RPMI7951 (cell line): ENCODE data around the gene PI4KA. TPM values are rescaled to one million over a fixed set of nuclear protein-coding genes. Genes with fewer than 3 reads are reported as not detected.

Source experiments
- DNase-seq: peaks from one replicate; pipeline ENCODE4 v3.0.0-alpha.2; 2012; ENCODE audit warnings: low read depth
- total RNA-seq: library from RNA; depleted of rRNA; stranded (reverse); fragments of >200 nt; shearing (Covaris generic); gene quantifications from 2 replicates; pipeline ENCODE4 v1.2.3, GENCODE V29; 2014

Gene PI4KA
- total RNA-seq, 1 experiment from 2014 or later, result 17.8 TPM

DNA sequence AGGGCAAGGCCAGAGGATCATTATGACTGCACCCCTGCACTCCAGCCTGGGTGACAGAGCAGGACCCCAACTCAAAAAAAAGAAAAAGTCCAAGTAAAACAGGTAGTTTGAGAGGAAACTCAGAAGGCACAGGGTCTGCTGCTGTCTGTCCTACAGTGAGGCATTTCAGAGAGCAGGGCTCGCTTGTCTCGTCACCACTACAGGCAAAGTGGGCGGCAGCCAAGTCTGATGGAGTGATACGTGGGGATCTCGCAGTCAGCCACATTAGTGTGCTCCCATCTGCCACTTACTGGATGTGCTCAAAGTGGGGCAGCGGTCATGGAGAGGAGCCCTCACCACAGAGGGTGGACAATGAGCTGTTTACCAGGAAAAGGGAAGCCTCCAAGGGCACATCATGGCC lies 42.1 kb downstream of the PI4KA start:
- DNase-seq, result no peak

DNA sequence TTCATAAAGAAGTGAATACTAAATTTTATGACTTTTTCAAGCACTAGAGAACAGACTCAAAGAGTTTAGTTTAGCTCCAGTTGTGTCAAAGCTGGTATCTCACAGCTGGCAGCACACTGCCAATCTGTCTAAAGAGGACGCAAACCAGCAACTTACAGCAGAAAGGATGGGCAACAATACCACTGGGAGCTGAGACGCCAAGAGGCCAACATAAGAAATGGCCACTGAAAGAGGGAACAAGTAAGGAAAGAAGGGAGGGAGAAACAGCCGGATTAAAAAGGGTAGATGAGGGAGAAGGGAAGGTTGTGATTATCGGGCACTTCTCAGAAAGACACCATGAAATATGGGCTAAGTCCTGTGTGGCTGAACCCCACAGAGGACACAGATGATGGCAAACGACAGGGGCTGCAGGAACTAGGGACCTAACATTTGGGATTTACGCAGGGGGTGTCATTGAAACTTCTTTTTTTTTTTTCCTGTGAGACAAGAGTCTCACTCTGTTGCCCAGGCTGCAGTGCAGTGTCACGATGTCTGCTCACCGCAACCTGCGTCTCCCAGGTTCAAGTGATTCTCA lies 43.0 kb downstream of the PI4KA start:
- DNase-seq, result no peak

DNA sequence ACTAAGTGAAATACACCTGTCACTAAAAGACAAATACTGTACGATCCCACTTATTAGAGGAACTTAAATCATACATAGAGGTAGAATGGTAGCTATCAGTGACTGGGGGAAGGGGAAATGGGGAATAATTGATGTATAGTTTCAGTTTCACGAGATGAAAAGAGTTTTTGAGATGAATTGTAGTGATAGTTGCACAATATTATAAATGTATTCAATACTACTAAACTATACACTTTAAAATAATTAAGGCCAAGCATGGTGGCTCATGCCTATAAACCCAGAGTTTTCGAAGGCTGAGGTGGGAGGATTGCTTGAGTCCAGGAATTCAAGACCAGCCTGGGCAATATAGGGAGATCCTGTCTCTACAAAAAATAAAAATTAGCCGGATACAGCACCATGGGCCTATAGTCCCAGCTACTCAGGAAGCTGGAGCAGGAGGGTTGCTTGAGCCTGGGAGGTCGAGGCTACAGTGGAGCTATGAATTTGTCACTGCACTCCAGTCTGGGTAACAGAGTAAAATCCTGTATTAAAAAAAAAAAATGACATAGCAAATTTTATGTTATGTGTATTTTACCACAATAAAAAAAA lies 44.3 kb downstream of the PI4KA start:
- DNase-seq, result no peak

DNA sequence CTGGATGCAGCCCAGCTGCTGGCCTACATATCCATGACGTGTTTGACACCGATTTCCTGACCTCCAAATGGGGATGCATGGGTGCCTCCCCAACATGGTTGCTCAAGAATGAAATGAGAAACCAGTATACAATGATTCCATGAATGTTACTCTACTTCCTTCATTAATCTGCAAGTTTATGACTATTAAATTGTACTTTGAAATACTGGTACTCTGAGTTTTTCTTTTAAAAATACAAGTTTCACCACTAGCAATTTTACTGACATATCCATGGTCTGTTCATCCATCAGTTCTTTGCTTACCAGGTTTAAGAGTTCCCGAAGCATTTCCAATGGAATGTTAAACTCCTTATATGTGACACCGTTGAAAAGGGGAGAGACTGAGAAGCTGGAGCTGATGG lies 45.6 kb downstream of the PI4KA start:
- no peak for DNase-seq

DNA sequence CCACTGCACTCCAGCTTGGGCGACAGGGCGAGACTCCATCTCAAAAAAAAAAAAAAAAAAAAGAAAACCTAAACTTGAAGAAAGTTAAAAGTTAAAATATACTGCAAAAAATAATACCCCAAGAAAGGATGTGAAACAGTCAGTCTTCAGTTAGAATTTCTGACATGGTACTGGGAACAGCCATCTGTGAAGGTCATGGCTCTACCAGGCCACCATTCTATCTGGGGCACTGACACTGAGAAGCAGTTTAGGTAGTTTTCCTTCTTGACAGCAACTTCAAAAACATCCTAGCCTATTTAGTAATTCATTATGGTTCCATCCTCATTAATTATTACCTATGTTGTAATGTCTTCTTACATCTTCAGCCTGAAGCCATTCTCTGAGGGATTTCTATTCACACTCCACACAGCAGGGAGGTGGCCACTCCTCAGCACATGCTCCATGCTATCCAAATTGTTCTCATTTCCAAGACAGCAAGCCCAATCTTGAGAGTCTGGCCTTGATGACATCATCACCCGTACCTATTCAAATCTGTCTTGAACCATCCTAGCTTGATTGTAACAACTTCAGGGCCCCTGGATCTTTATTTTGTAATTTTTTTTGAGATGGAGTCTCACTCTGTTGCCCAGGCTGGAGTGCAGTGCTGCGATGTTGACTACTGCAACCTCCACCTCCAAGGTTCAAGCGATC lies 46.5 kb downstream of the PI4KA start:
- DNase-seq, result no peak

DNA sequence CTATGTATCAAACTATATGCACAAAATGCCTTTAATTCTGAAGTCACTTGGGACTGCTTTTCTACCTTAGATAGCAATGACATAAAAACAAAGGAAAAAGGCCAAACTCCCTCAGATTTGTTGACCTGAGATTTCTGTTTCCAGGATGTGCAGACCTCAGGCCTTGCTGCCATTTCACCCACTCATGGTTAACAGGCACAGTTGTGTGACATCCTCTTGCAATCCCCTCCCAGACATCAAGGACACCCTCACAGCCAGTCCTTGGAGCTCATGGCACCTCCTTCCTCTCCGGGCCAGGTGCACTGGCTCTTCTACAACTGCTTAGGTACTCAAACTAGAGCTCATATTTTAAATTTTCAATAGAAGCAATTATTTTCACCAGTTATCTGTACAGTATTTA lies 47.4 kb downstream of the PI4KA start:
- no peak for DNase-seq

DNA sequence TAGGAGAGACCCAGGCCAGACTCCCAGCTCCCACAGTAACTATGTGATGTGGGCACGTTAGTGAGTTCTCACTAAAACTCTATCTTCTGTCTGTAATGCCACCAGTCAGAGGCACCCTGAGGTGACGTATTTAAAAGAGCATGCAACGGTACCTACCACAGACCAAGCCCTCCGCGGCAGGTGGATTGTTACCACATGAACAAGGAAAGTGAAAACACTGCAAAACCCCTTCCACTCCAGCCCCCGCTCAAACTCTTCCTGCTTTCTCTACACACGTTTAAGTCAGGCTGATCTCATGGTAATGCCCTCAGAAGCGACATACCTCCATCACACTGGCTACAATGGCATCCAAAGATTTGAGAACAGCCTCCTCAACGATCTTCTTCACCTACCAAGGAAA lies 48.0 kb downstream of the PI4KA start:
- no peak for DNase-seq

DNA sequence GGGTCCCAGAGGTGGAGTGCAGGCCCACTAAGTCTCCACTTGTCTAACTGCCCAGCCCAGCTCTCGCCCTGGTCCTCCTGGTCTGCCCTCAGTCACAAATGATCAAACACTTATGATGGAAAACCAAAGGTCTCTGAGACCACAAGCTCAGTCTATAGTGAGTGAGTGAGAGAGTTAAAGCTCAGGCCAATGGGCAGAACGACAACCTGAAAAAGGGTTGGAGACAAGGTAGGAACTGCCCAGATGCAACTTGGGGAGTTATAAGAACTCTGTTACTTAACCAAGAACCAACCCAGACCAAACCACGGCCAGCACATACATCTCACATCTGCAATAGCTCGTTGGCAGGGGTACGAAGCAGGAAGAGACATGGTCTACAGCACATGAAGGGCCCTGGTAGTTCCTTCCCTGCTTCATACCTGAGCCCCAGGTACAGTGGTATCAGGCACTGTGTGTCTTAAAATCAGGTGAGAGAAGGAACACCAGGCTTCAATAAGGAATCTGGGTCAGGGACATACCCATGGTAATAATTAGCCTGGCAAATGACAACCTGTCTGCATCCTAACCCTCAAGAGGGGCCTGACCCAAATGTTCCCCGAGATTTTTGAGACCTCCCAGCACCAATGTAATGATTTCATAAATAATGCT lies 48.9 kb downstream of the PI4KA start:
- DNase-seq, result no peak

DNA sequence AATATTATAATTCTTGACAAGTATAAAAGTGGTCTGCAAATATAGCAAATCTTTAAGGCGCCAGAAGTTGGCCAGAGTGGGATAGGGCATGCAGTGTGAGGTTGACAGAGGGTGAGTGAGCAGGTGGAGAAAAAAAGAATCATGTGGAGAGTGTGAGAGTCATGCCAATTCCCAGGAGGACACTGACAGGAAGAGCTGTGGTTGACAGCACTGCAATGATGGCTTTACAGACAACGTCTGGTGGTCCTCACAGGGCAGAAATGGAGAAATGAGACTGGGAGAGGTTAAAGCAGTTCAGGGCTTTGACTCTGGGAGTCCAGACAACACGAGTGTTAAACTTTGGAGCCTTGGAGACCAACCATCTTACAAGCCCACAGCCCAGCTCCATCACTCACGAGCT lies 49.8 kb downstream of the PI4KA start:
- DNase-seq, result no peak

DNA sequence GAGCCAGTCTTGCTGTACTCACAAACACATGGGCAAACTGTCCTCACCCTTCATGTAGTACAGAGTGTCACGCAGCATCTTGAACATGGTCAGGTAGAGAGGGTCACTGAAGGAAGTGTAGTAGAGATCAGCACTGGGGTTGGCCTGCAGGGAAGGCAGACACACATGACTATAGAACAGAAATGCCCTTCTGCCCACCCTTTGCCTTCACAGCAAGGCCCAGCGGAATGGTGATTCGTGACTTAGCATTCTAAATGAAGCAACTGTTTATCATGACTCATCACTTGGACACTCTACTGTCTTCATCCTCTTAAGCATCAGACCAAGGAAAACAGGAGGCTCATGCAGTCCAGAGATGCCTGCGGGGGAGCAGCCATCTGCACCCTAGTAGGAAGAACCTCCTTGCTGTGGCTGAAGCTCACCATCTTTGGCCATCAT lies 51.3 kb downstream of the PI4KA start:
- peak; percentile 94 for DNase-seq

DNA sequence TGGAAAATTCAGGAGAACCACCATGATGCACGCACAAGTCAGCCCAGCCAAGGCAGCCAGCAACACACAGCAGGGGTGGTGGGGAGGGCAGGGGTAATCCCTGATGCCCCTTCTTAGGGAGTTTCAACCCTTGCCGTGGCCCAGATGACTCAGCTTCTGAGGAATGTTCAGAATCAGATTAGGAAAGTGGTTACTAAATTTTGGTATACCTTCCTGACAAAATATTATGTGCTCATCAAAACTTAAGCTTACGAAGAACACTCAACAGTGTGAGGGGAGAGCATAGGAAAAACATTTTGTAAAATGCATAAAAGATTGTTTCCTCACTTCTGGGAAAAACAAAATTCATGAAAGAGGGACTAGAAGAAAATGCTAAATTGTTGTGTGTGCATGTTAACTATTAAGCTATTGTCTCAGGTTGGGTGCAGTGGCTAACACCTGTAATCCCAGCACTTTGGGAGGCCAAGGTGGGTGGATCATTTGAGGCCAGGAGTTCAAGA lies 52.6 kb downstream of the PI4KA start:
- DNase-seq, result peak; percentile 41

DNA sequence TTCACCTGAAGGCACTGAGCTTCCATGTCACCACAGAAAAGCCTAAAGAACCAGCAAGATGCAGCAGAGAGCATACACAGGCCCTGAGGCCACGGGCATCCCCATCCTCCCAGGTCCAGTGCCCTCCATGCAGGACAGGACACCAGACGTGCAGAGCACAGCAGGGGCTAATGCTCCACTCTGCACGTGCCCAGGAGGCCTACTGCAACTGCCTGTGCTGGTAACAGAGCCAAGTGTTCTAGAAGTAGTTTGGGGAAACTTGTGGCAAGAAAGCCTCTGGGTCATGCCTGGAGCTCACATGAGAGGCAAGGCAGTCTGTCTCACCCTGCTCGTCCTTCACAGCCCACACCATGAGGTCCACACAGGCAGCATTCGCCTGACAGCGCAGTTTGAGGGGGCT lies 54.0 kb downstream of the PI4KA start:
- no peak for DNase-seq

DNA sequence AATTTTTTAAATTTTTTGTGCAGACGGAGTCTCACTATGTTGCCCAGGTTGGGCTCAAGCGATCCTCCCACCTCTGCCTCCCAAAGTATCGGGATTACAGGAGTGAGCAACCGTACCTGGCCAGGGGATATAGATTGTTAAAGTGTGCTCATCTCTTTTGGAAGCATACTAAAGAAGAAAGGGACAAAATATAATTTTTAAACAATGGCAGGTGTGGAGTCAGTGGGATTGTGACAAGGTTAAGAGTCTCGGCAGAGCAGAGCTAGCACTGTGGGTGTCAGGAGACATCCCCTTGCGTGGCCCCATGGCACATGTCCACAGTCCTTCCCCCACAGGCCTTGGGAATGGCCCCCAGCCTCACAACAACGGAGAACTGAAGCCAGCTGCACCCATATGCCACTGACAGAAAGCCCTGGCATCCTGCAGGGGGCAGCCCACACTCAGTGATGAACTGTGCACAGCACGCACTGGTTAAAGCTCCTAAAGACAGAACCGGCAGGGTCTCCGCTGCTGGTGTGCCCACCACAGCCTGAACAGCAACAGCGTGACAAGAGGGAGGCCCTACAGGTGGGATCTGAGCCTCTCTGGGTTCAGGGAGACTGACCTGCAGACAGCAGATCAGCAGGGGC lies 54.8 kb downstream of the PI4KA start:
- DNase-seq, result peak; percentile 15

DNA sequence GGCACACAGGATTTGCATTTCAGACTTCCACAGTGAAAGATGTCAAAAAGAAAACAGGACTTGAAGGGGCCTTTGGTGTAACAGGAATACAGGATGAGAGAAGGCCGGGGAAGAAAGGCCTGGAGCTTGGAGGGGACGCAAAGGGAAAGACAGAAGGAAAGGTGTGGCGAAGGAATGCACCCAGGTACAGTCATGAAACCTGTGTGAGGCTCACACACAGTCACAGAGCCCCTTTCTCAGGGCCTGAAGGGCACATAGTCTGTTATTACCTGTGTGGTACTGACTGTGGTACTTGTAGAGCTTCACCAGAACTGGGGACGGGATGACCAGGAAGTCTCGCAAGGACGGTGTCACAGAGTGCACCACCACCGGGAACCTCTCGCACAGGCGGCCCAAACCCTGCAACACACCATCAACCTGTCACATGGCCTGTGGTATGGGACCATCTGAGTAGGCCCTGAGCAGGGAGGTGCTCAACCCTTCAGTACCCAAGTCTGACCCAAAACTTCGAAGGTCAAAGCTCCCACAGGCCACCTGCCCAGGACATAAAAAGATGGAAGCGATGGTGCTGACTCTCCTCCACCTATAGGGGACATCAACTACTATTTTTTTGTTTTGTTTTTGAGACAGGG lies 55.6 kb downstream of the PI4KA start:
- no peak for DNase-seq

DNA sequence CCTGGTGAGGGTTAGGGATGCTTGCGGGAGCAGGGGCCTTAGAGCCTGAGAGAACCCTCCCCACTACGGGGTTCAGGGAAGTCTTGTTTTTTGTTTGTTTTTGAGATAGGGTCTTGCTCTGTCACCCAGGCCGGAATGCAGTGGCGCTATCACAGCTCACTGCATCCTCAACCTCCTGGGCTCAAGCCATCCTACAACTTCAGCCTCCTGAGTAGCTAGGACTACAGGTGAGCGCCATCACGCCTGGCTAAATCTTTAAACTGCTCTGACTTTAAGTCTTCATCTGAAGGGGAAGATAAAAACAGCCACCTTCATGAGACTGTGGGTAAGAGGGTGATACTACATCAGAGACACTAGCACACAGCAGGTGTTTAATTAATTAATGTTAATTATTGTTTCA lies 56.2 kb downstream of the PI4KA start:
- DNase-seq, result no peak

DNA sequence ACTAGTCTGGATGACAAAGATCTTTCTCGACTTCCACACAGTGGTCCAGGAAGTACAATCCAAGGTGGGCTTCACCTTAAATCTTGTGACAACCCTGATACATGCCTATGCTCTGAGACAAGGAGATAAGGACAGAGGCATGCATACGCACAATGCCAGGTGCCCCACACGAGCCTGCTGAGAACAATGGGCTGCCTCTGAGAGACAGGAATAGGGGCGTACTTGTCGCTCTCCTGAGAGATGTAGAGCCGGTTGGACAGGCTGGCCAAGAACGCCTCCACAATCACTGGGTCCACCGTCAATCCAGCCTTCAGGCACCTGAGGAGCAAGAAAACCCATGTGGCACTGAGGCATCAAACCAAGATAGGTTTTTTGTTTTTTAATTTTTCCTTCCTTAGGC lies 59.2 kb downstream of the PI4KA start:
- no peak for DNase-seq

DNA sequence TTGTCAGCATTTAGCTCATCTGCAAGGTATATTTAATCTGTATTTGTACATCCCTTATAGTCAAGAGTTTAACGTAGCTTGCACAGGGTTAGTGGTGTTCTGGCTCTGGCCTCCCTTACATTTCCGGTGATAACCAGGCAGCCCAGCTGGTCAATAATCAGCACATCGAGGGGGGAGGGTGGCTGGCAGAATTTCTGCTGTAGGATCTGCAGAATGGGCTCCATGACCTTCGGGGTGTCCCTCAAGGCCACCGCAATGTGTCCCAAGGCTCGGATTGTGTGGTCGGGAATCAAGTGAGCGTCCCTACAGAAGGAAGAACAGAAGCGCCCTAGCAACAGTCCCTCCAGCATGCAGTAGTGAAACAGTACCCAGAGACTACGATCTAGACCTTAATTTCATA lies 59.6 kb downstream of the PI4KA start:
- no peak for DNase-seq

DNA sequence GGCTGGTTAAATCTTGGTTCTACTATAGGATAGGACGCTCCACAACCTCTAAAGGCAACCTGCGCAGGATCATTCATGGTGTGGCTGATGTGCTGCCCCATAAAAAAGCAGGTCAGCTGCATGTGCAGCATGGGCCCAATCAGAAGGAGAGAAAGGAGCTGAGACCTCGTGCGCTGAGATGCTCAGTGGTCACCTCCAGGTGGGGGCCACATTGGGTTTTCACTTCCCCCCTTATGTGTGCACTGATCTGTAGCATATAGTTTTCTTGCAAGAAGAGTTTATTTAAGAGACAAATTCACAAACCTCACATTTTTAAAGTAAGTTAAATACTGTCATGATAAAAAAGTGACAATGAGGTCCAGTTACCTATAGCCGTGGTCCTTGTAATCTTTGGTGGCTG lies 60.4 kb downstream of the PI4KA start:
- no peak for DNase-seq

DNA sequence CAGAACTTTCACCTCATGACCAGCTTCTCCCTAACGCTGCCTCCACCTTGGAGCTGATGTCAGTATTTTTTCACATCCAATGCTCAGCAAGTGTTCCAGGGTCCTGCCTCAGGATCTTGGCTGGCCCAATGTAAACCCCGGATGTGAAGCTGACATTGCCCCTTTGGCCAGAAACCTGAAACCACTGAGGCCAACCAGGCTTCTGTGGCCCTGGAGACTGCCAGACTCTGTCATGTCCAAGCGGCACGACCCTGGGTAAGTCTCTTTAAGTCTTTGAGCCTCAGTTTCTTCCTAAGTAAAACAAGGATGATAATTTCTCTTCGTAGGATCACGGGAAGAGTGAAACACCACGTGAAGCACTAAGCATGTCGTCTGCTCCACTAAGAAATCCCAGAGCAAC lies 61.9 kb downstream of the PI4KA start:
- DNase-seq, result no peak

DNA sequence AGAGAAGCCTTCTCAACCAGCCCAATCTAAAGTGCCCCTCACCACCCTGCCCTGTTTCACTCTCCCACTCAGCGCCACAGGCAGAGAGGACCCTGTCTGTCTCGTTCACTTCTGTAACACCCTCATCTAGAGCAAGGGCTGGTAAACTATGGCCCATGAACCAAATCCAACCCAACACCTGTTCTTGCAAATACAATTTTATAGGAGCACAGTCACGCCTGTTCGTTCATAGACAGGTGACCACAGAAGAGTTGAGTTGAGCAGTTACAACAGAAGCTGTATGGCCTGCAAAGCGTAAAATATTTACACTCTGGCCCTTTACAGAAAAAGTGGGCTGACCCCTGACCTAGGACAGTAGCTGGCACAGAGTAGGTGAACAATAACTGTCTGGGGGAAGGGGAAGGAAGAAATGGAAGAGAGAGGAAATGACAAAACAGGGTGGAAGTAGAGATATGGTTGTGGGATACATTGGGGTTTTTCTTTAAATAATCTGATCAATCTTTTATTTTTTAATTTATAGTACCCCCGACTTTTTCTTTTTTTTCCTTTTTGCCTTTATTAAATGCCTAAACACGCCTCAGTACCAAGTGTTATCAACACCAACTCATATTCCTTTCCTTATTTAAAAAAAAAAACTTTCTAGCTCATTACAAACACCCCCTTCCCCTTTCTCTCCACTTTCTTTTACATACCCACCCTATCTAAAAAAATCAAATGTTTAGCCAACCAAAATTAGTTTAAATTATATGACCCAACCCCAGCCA lies 63.8 kb downstream of the PI4KA start:
- DNase-seq, result no peak
